ENCODE results near the gene IL10.
"Not testable (repeated sequence)": the region's sequence is repeated elsewhere in the genome, so short reads cannot be mapped to it uniquely, and the experiment has no call there.

IL10 gene

GRCh38 chr1:206782448-206782847 lies 10.2 kb upstream of the IL10 start:
- Mint-ChIP-seq H3K9me3 (no peaks in the 10 kb centered on the region), H3K4me1 (peaks cover 57% of the 10 kb centered on the region), H3K36me3 (no peaks in the 10 kb centered on the region), H3K27ac (no peak overlapping the region), H3K27me3 (no peaks in the 10 kb centered on the region), H3K4me3 (no peak overlapping the region)

DNA sequence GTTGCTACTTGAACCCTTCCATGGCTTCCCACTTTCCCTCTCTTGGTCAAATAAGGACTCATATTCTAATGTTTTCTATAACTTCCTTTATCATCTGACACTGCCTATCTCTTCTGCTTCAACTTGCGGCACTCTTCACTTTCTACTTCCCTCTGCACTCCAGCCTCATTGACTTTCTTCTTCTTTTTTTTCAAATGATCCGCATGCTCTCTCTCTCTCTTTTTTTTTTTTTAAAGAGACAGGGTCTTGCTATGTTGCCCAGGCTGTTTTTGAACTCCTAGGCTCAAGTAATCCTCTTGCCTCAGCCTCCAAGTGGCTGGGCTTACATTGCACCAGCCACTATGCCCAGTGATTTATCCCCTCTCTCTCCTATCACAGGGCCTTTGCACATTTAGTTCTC lies 7.3 kb upstream of the IL10 start:
- Mint-ChIP-seq H3K9me3 (no peaks in the 10 kb centered on the region), H3K36me3 (no peaks in the 10 kb centered on the region), H3K4me1 (peaks cover 29% of the 10 kb centered on the region), H3K4me3 (no peak overlapping the region), H3K27ac (no peak overlapping the region), H3K27me3 (no peaks in the 10 kb centered on the region)

DNA sequence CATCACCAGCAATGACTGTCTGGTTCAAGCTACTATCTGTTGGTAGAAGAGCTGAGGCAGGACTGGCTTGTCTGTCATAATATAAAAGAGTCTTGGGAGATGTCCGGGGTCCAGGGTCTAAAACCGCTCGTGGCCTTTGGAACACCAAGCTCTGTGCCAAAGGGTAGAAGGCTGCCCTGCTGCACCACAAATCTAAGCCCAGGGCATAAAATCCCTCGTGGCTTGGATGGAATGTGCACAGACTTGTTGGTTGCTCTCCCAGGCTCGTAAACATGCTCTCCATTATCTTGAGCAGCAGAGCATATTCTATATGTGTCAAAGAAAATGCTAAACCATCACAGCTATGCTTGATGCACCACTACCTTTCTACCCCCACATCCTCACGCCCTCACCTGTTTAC lies 6.6 kb upstream of the IL10 start:
- not testable (repeated sequence) for H3K27me3 Mint-ChIP-seq, H3K4me3 Mint-ChIP-seq, H3K27ac Mint-ChIP-seq, H3K36me3 Mint-ChIP-seq, H3K9me3 Mint-ChIP-seq
- H3K4me1 Mint-ChIP-seq: peaks cover 24% of the 10 kb centered on the region

GRCh38 chr1:206778031-206778430 lies 5.7 kb upstream of the IL10 start:
- Mint-ChIP-seq H3K27ac (no peak overlapping the region), H3K36me3 (no peaks in the 10 kb centered on the region), H3K4me1 (peaks cover 23% of the 10 kb centered on the region), H3K9me3 (no peaks in the 10 kb centered on the region), H3K27me3 (no peaks in the 10 kb centered on the region), H3K4me3 (no peak overlapping the region)

DNA sequence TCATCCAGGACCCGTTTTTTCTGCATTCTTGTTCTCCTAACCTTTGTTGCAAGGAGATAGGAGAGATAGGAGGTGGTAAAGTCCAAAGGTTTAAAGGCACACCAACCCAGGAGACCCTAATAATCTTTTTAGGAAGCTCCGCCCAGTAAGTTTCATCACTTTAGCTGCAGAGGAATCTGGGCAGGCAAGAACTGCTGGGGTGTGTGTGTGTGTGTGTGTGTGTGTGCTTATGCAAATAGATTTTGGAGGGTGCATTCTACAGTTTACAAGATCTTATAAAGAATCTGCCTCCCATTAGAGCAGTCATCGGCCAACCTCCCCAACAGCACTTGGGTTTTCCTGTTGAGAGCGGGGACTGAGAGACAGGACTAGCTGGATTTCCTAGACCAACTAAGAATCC lies 3.9 kb upstream of the IL10 start:
- Mint-ChIP-seq H3K27me3 (no peaks in the 10 kb centered on the region), H3K4me1 (peaks cover 27% of the 10 kb centered on the region), H3K9me3 (no peaks in the 10 kb centered on the region), H3K4me3 (no peak overlapping the region), H3K36me3 (no peaks in the 10 kb centered on the region), H3K27ac (no peak overlapping the region)

DNA sequence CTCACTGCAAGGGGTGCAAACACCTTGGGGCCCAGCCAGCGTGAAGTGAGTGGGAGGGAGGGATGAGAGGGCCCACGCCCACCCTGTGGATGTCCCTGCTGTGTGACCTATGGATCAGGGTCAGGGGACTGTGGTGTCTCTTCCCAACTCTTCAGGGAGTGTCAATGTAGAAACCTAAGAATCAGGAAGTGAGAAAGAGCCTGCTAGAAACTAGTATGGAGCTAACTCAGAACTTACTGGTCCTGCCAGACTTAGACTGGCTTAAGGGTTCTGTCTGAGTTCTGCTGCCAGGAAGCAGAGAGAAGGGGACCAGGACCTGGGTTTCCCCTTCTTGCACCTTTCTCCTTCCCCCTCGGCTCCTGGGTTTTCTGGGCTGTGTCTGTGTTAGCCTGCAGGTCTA lies 1.8 kb upstream of the IL10 start:
- Mint-ChIP-seq H3K36me3 (no peaks in the 10 kb centered on the region), H3K4me1 (peaks cover 48% of the 10 kb centered on the region), H3K9me3 (no peaks in the 10 kb centered on the region), H3K27me3 (no peaks in the 10 kb centered on the region), H3K4me3 (no peak overlapping the region), H3K27ac (no peak overlapping the region)

DNA sequence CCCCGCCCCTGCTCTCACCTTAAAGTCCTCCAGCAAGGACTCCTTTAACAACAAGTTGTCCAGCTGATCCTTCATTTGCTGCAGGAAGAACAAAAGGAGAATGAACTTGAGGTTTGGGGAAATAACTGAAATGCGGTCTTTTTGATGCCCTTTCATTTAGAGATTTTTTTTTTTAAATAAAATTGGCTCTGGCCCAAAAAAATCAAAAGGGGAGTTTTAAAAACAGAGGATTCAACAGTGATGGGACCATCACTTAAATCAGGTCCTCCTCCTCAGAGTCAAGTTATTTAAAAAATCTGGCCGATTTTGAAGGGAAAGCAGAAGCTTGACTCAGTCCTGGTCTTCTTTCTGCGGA lies 979 bp downstream of the IL10 start:
- Mint-ChIP-seq H3K27me3 (no peaks in the 10 kb centered on the region), H3K9me3 (no peaks in the 10 kb centered on the region), H3K4me1 (peaks cover 71% of the 10 kb centered on the region), H3K27ac (no peak overlapping the region), H3K36me3 (no peaks in the 10 kb centered on the region), H3K4me3 (peak overlapping the region; percentile 74)

DNA sequence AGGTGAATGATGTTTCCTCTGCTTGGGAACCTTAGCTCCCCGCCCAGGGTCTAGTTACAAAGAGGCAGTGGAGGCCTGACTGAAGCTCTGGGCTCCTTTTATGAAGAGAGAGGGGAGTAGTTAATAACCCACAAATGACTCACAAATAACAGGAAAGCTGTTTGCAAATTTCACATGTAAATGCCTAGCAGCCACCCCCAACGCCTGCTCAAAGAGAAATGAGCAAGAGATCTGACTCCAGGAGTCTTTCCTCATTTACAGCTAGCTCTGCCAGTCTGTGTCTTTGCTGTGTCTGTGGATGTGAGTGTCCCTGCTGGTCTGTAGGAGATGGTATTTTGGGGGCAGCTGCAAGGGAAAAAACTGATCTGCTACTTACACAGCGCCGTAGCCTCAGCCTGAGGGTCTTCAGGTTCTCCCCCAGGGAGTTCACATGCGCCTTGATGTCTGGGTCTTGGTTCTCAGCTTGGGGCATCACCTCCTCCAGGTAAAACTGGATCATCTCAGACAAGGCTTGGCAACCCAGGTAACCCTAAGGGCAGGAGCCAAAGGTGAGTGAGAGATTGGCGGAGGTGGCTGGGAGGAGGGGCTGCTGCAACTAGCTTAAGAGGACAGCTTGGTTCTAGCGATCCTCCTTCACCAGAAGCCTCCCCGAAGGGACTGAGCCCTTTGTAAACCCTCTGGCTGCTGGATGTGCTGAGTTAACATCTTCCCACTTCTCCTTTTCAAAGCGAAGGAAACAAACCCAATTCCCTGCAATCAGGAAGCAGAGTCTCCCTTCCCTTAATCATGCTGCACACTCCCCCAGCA lies 1.6 kb downstream of the IL10 start, which contains the start of gene IL19:
IL19 (plus strand) TSS at position 243 of the 807 bp plus-strand sequence. CDS start 65,890 bp downstream, outside the sequence.
- peak within 1 kb of the TSS; percentile 74 for H3K4me3 Mint-ChIP-seq
- H3K9me3 Mint-ChIP-seq: no peaks in the 10 kb centered on the region
- H3K27me3 Mint-ChIP-seq: no peaks in the 10 kb centered on the region
- peak within 1 kb of the TSS; percentile 19 for H3K27ac Mint-ChIP-seq
- H3K36me3 Mint-ChIP-seq: no peaks in the 10 kb centered on the region
- peaks cover 77% of the 10 kb centered on the region for H3K4me1 Mint-ChIP-seq

- Mint-ChIP-seq H3K27me3 (no peaks in the 10 kb centered on the region), H3K27ac (no peak overlapping the region), H3K9me3 (no peaks in the 10 kb centered on the region), H3K4me3 (peak overlapping the region; percentile 34), H3K36me3 (no peaks in the 10 kb centered on the region), H3K4me1 (peaks cover 86% of the 10 kb centered on the region)
Observed at GRCh38 chr1:206769304-206769731, 3.0 kb downstream of the IL10 start.

- H3K4me3 Mint-ChIP-seq: peak overlapping the region; percentile 34
- no peaks in the 10 kb centered on the region for H3K9me3 Mint-ChIP-seq
- no peak overlapping the region for H3K27ac Mint-ChIP-seq
- peaks cover 87% of the 10 kb centered on the region for H3K4me1 Mint-ChIP-seq
- no peaks in the 10 kb centered on the region for H3K36me3 Mint-ChIP-seq
- no peaks in the 10 kb centered on the region for H3K27me3 Mint-ChIP-seq
Observed at GRCh38 chr1:206768472-206769303, 3.6 kb downstream of the IL10 start.

DNA sequence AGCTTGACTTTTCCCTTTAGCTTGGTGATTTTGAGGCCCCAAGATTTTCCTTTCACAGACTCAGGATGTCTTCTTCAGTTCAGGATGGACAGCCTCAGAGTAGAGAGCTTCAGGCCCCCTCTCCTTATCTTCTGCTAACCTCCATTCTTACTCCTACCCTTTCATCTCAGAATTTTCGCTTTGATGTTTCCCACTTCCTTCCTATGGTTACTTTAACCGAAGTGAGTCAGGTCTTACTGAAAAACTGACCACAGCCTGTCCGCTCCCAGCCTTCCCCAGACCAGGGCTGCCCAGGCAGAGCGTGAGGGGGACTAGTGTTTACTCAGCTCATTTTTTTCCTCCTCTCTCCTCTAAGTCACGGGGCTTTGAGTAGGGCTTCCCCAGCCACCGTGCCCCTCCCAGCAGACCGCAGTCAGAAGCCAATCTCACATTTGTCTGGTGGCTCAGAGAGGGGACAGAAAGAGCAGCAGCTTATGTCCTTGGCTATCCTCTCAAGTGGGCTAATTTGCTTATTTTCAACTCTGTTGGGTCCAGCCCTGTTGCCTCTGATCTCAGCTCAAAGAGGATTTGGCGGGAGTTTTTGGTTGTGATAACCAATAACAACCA lies 5.9 kb downstream of the IL10 start:
- Mint-ChIP-seq H3K9me3 (no peaks in the 10 kb centered on the region), H3K4me1 (peaks cover 79% of the 10 kb centered on the region), H3K4me3 (peak overlapping the region; percentile 67), H3K27me3 (no peaks in the 10 kb centered on the region), H3K27ac (peak overlapping the region; percentile 71), H3K36me3 (peaks cover under 1% of the 10 kb centered on the region)

DNA sequence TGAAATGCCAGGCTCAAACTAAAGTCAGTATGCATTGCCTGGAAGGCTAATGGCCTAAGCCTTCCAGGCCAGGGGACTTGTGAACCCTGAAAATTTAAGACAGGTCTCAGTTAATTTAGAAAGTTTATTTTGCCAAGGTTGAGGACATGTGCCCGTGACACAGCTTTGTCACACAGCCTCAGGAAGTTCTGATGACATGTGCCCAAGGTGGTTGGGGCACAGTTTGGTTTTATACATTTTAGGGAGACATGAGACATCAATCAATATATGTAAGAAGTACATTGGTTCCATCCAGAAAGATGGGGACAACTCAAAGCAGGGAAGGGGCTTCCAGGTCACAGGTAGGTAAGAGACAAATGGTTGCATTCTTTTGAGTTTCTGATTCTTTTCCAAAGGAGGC lies 6.5 kb downstream of the IL10 start:
- H3K9me3 Mint-ChIP-seq, H3K27me3 Mint-ChIP-seq, H3K27ac Mint-ChIP-seq, H3K36me3 Mint-ChIP-seq: not testable (repeated sequence)
- peak overlapping the region; percentile 9 for H3K4me3 Mint-ChIP-seq
- peaks cover 79% of the 10 kb centered on the region for H3K4me1 Mint-ChIP-seq

DNA sequence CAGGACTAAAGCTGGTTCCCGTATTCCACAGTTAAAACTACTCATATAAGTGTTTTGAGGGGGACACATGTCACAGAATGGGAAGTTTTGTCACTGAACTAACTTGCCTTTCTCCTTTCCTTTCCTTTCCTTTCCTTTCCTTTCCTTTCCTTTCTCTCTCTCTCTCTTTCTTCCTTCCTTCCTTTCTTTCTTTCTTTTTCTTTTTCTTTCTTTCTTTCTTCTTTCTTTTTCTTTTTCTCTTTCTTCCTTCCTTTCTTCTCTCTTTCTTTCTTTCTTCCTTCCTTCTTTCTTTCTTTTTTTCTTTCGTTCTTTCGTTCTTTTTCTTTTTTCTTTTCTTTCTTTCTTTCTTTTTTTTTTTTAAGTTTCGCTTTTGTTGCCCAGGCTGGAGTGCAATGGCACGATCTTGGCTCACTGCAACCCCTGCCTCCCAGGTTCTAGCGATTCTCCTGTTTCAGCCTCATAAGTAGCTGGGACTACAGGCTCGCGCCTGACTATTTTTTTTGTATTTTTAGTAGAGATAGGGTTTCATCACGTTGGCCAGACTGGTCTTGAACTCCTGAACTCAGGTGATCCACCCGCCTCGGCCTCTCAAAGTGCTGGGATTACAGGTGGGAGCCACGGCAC lies 9.4 kb downstream of the IL10 start:
- H3K27me3 Mint-ChIP-seq, H3K4me3 Mint-ChIP-seq, H3K36me3 Mint-ChIP-seq, H3K9me3 Mint-ChIP-seq: not testable (repeated sequence)
- Mint-ChIP-seq H3K27ac (peak overlapping the region; percentile 80), H3K4me1 (peaks cover 58% of the 10 kb centered on the region)

- Mint-ChIP-seq H3K4me3 (no peak overlapping the region), H3K4me1 (peaks cover 54% of the 10 kb centered on the region), H3K36me3 (peaks cover 2% of the 10 kb centered on the region), H3K27ac (no peak overlapping the region), H3K27me3 (no peaks in the 10 kb centered on the region), H3K9me3 (no peaks in the 10 kb centered on the region)
Observed at GRCh38 chr1:206761159-206761768, 11.0 kb downstream of the IL10 start.

DNA sequence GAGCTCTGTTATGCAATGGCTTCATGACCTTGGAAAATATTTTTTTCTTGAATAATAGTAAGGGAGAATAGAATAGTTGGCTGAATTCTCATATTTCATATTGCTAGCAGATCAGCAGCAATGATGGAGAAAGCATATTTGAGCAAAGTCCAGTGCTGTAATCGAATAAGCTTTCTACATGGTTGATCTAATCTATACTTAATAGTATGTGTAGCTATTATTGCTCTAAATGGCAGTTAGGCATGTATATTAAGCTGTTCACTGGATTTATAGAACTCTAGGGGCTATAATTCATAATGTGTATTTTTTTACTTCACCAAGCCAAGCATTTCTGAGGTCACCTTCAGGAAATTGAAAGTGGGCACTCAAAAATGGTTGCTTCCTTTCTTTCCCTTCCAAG lies 11.7 kb downstream of the IL10 start:
- no peaks in the 10 kb centered on the region for H3K27me3 Mint-ChIP-seq
- peaks cover 2% of the 10 kb centered on the region for H3K36me3 Mint-ChIP-seq
- H3K9me3 Mint-ChIP-seq: no peaks in the 10 kb centered on the region
- H3K4me1 Mint-ChIP-seq: peaks cover 52% of the 10 kb centered on the region
- no peak overlapping the region for H3K27ac Mint-ChIP-seq
- H3K4me3 Mint-ChIP-seq: no peak overlapping the region

All from activated naive CD4-positive, alpha-beta T cell treated with anti-CD3 and anti-CD28 coated beads, Interleukin-2, amount 50 U/mL, for 24 hours (primary cell).